Suprapubic skin (tissue), 4 donors: ENCODE results near the gene ATXN7L1. TPM values are rescaled to one million over a fixed set of nuclear protein-coding genes. Genes with fewer than 3 reads are reported as not detected.

Source experiments
- DNase-seq, 2 donors: peaks; one replicate each; pipeline ENCODE4 v3.0.0-alpha.2; 2019; ENCODE audit warnings: low spot score in 2 of 2
- H3K27ac ChIP-seq: fragments of 200-600 bp; sonication (generic); one replicate; pipeline ENCODE4 v1.5.1; 2019
- H3K27me3 ChIP-seq: fragments of 200-600 bp; sonication (generic); one replicate; pipeline ENCODE4 v1.5.1; 2019
- H3K36me3 ChIP-seq: fragments of 200-600 bp; sonication (generic); one replicate; pipeline ENCODE4 v1.5.1; 2019
- H3K4me1 ChIP-seq: fragments of 200-600 bp; sonication (generic); one replicate; pipeline ENCODE4 v1.5.1; 2019
- H3K4me3 ChIP-seq: fragments of 200-600 bp; sonication (generic); one replicate; pipeline ENCODE4 v1.5.1; 2019; ENCODE audit warnings: mild to moderate bottlenecking
- H3K9me3 ChIP-seq: fragments of 200-600 bp; sonication (generic); one replicate; pipeline ENCODE4 v1.5.1; 2019
- EP300 ChIP-seq: sonication (generic); formaldehyde crosslinking; IDR thresholded peaks from one replicate; pipeline ENCODE4 v1.6.1; 2017; ENCODE audit warnings: antibody characterized with exemption
- POLR2A ChIP-seq, 2 donors: fragments of 450-650 bp; IDR thresholded peaks; one replicate each; pipeline ENCODE4 v1.6.1; 2017; ENCODE audit warnings: antibody characterized with exemption in 2 of 2, mild to moderate bottlenecking in 2 of 2, moderate library complexity in 2 of 2
- POLR2AphosphoS5 ChIP-seq, 3 donors: sonication (generic); formaldehyde crosslinking; IDR thresholded peaks; one replicate each; pipeline ENCODE4 v1.6.1; 2017; ENCODE audit warnings: antibody characterized with exemption in 3 of 3
- WGBS: methylation state at CpG from one replicate; pipeline ENCODE4 v1.1.5; 2018; 5-methylcytosine and 5-hydroxymethylcytosine counted together
- total RNA-seq, 4 donors: library from RNA; depleted of rRNA; stranded (reverse); fragments of >200 nt; gene quantifications; one replicate each; pipeline ENCODE4 v1.1.0, GENCODE V29; 2016
- TF ChIP-seq, protein P1 (sequence below), 2 donors: fragments of 200-600 bp in 1 of 2; fragments of 450-650 bp in 1 of 2; sonication (generic) in 1 of 2; IDR thresholded peaks; one replicate each; pipeline ENCODE4 v1.5.1; 2016 to 2019; ENCODE audit warnings: antibody characterized with exemption in 2 of 2, mild to moderate bottlenecking in 1 of 2, moderate library complexity in 1 of 2

ATXN7L1 gene
- total RNA-seq, 4 donors from 2014 or later, result 14.8 to 35.6 (median 17.3) TPM

DNA sequence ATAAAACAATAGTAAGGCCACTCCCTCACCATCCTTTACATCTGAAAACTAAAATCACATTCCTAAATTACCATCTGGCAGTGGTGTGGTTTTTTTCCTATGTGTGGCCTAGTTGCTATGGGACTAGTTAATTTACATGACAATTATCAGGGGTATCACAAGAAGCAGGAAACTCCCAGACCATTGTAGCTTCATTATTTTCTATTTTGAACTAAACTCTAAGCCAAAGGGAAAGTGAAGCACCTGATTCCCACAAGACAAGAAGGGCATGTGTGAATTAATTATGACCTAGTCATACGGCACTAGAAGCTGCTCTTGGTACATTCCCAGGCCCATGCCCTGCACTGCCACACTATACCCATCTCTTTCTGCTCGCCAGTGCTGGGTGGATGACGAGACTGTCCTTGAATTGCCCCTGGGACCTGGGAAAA lies 103.4 kb downstream of the ATXN7L1 start:
- DNase-seq, result no peak
- WGBS, result 89% methylated on average over 3 of the region's 3 CpGs
- Histone ChIP-seq H3K36me3 (no peaks in the 10 kb centered on the region), H3K27me3 (no peaks in the 10 kb centered on the region), H3K4me1 (peaks cover 6% of the 10 kb centered on the region), H3K9me3 (no peaks in the 10 kb centered on the region), H3K27ac (no peak overlapping the region), H3K4me3 (no peak overlapping the region)
- TF ChIP-seq EP300 (no peak), POLR2AphosphoS5 (IDR thresholded peaks at IDR 0.05) (no peak), POLR2A (IDR thresholded peaks at IDR 0.05) (no peak)
- TF ChIP-seq, protein P1, sequence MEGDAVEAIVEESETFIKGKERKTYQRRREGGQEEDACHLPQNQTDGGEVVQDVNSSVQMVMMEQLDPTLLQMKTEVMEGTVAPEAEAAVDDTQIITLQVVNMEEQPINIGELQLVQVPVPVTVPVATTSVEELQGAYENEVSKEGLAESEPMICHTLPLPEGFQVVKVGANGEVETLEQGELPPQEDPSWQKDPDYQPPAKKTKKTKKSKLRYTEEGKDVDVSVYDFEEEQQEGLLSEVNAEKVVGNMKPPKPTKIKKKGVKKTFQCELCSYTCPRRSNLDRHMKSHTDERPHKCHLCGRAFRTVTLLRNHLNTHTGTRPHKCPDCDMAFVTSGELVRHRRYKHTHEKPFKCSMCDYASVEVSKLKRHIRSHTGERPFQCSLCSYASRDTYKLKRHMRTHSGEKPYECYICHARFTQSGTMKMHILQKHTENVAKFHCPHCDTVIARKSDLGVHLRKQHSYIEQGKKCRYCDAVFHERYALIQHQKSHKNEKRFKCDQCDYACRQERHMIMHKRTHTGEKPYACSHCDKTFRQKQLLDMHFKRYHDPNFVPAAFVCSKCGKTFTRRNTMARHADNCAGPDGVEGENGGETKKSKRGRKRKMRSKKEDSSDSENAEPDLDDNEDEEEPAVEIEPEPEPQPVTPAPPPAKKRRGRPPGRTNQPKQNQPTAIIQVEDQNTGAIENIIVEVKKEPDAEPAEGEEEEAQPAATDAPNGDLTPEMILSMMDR (IDR thresholded peaks at IDR 0.05), result no peak

DNA sequence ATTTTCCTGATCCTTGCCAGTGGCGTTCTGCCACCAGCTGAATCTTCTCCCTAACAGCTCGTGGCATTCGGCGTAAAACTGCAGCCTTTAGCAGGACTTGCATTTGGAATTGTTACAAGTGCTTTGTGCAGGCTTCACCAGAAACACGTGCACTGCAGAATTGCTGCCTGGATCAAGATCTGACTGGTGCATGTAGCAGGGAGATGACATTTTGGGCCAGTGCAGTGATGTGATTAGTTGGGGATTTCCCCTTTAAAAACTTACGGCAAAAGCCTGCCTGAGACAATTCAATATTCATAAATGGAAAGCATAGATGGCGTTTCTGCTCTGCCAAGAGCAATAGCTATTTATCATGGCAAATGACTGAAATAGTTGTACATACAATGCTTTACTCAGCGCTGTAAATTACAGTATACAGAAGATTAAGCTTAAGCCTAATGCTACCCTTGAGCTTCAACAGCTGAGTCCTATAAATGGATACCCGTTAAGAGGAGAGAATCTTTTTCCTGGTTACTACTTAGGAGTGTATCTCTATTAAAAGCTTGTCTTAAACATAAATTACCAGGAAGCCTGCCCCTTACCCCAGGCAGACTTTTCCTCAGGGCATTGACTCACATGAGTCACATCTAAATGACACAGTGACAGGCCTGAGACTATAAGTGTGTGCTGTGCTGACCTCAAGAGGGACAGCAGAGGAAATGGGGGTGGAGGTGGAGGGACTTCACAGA lies 106.3 kb downstream of the ATXN7L1 start:
- no peak overlapping the region for H3K4me3 ChIP-seq
- no peaks in the 10 kb centered on the region for H3K36me3 ChIP-seq
- no peaks in the 10 kb centered on the region for H3K4me1 ChIP-seq
- WGBS, result 40% methylated on average over 9 of the region's 9 CpGs
- no peaks in the 10 kb centered on the region for H3K9me3 ChIP-seq
- TF ChIP-seq, protein P1 (IDR thresholded peaks at IDR 0.05), result no peak
- no peaks in the 10 kb centered on the region for H3K27me3 ChIP-seq
- no peak for DNase-seq
- no peak overlapping the region for H3K27ac ChIP-seq

DNA sequence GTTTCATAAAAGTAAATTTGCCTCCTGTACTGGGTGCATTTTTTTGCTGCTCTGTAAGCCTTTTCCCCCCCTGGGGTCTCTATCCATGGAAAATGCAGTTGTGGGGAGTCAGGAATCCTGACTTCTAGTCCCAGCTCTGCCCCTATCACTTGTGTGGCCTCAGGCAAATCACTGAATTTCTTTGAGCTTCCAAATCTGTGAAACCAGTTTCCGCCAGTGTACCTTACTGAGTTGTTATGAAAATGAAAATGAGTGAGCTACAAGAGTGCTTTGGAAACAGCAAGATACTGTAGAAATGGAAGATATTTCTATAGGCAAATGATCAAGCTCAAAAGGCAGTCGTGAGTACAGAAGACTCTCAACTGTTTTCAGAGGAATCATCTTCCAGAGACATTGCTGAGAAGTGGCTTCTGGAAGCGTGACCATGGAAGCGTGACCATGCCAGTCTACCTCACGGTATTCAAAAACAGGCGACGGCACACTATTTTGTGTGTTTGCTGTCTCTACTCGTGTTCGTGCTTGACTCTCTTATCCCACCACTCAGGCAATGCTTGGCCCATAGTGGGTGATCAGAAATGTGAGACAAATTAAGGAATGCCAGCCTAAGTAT lies 107.4 kb downstream of the ATXN7L1 start:
- no peak for DNase-seq
- Histone ChIP-seq H3K27ac (no peak overlapping the region), H3K9me3 (no peaks in the 10 kb centered on the region), H3K36me3 (no peaks in the 10 kb centered on the region), H3K4me1 (no peaks in the 10 kb centered on the region), H3K27me3 (no peaks in the 10 kb centered on the region), H3K4me3 (no peak overlapping the region)
- WGBS, result 93% methylated on average over 9 of the region's 9 CpGs
- TF ChIP-seq, protein P1 (IDR thresholded peaks at IDR 0.05), result no peak
- no peak for TF ChIP-seq POLR2AphosphoS5 (IDR thresholded peaks at IDR 0.05)

DNA sequence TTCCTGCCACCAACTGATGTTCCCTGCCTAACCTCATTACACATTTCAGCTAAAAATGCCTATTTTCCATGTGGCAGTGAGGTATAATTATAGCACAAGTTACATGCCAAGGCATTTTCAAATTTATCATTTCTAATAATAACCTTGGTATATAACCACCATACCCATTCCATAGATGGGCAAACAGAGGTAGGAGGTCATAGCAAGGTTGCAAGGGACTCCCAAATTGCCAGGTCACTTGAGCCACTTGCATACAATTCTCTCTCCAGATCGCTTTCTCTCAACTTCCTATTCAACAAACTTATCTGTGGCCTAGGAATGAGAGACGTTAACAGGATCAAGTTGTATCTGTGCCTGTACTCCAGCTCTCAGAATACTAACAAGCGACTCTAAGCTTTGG lies 108.3 kb downstream of the ATXN7L1 start:
- Histone ChIP-seq H3K27ac (no peak overlapping the region), H3K4me1 (no peaks in the 10 kb centered on the region), H3K9me3 (no peaks in the 10 kb centered on the region), H3K4me3 (no peak overlapping the region), H3K36me3 (no peaks in the 10 kb centered on the region), H3K27me3 (no peaks in the 10 kb centered on the region)
- 98% methylated on average over 3 of the region's 3 CpGs for WGBS
- no peak for TF ChIP-seq POLR2AphosphoS5 (IDR thresholded peaks at IDR 0.05)
- TF ChIP-seq POLR2A (IDR thresholded peaks at IDR 0.05), result no peak
- TF ChIP-seq, protein P1 (IDR thresholded peaks at IDR 0.05), result no peak
- no peak for TF ChIP-seq EP300
- no peak for DNase-seq

DNA sequence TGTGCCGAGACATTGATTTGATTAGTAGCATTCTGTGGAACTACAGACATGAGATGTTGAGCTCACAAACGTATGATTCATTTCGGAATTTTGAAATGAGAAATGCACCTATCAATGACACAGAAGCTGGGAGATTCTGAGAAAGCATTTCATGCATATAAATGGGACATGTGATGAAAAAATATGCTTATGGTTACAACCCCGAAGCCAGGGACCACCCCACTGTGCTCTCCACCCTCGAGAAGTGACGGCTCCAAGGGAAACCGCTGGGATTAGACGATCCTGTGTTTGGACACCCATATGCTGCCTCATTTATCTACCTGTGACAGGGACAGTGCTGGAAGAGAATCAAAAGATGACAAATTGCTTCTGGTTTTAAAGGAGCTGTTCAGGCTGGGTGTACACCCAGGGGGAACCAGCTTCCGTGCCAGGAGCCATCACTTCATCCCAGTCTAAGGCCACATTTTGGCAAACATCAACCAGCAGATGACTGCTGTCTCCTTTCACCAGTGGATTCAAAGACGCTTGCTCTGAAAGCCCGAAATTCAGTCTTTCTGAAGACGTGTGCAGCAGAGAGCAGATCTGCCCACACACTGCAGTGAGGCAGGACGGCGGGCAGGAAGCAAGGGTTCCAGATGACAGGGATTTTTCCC lies 109.9 kb downstream of the ATXN7L1 start:
- TF ChIP-seq, protein P1 (IDR thresholded peaks at IDR 0.05), result no peak
- Histone ChIP-seq H3K36me3 (no peaks in the 10 kb centered on the region), H3K9me3 (no peaks in the 10 kb centered on the region), H3K4me3 (no peak overlapping the region), H3K27me3 (no peaks in the 10 kb centered on the region), H3K4me1 (no peaks in the 10 kb centered on the region), H3K27ac (no peak overlapping the region)
- no peak for DNase-seq
- 89% methylated on average over 14 of the region's 14 CpGs for WGBS
